Medulla oblongata (tissue), 1 donor: ENCODE measurements around the gene HOXB7.

Experiments used
- DNase-seq: peaks from one replicate; pipeline ENCODE4 v3.0.0-alpha.2; 2015; ENCODE audit errors: extremely low spot score

Gene HOXB7

DNA sequence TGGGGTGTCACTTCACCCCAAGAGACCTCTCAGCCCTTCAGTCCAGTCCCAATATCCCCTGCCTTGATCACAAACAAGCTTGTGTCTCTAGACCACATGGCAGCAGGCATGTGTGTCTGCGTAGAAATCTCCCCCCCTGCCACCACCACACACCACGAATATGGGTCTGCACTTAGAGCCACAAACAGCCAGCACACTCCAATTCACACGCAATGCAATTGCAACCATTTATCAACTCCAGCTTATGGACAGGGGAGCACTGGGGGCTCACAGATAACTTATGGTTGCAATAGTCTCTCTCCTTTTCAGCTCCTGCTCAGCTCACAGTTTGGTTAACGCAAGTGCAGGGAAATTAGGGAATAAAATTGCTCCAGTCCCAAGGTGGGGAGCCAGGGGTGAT lies 12.8 kb upstream of the HOXB7 start:
- DNase-seq, result no peak

DNA sequence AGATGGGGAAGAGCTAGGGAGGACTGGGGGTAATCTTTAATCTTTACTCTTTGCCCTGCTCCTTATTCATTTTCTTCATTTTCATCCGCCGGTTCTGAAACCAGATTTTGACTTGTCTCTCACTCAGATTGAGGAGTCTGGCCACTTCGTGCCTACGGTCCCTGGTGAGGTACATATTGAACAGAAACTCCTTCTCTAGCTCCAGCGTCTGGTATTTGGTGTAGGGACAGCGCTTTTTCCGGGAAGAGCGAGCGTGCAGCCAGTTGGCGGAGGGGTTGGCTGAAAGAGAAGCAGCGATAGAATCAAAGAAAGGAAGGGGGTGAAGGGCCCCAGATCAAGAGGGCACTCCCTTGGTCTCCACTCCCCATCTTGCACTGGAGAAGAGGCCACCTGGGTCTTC lies 12.0 kb upstream of the HOXB7 start:
- DNase-seq, result no peak

DNA sequence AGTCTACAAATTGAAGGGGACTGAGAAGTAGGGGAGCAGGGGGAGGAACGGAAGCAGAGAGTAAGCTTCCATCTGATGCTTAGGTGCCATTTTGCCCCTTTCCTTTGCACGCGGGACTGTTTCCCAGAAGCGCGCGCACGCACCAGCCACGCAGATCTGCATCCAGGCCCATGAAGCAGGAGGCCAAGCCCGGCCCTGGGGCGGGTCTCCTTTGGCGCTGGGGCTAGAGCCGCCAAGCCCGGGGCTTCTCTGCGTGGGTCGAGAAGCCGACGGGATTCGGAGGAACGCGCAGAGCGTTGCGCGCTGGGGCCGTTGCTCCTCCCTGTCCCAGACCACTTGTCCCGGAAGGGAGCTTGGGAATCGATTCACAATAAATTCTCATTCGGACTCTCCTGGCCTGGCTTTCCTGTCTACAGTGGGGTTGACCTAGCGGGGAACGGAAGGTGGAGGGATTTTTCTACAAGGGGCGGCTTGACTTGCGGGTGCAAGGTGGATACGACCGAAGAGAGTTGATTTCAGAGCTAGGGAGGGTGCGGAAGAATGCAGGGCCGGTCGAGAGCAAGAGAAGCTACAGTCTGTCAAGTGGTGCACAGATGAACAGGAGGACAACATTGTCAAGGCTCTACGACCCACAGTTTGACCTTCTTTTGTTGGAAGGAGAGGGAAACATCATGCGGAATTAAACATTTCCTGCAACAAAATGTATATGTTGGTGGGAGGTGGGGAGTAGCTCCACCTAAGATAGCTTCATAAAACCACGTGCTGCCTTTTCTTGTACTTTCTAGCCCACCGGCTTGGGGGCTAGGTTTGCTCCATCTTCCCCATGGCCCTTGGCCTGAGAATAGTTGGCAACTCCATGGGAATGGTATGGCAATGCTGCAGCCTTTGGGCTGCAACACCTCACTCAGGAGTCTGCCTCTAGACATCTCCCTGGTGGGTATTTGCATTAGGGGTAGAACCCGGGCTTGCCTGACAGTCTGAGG lies 10.9 kb upstream of the HOXB7 start:
- DNase-seq, result no peak

DNA sequence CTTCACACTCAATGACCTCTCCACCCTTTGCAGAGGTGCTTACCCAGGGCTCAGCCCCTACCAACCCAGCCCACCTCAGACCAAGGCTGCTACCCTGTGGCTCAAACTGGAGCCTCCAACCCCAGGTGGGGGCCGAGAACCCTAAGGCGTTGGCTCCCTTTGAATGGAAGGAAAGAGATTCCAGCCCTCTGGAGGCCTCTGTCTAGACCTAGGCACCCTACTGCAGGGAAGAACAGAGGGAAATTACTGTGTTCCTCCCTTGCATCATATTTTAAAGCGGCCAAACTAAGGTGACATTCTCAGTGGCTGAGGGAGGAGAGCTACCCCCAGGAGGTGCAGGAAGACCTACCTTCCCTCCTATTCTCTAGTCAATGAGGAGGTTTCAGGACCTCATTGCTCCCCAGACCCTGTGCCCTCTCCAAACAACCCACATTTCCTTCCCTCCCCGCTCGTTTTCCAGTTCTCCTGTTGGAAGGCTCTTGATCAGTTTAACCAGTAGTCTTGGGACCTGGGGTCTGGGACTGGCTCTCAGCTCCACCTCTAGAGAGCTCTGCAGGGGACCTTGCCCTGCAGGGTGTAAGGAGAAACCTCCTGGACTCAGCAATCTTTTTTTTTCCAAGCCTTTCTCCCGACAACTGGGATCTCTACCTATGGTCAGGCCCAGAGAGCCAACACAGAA lies 9.8 kb upstream of the HOXB7 start:
- DNase-seq, result no peak

DNA sequence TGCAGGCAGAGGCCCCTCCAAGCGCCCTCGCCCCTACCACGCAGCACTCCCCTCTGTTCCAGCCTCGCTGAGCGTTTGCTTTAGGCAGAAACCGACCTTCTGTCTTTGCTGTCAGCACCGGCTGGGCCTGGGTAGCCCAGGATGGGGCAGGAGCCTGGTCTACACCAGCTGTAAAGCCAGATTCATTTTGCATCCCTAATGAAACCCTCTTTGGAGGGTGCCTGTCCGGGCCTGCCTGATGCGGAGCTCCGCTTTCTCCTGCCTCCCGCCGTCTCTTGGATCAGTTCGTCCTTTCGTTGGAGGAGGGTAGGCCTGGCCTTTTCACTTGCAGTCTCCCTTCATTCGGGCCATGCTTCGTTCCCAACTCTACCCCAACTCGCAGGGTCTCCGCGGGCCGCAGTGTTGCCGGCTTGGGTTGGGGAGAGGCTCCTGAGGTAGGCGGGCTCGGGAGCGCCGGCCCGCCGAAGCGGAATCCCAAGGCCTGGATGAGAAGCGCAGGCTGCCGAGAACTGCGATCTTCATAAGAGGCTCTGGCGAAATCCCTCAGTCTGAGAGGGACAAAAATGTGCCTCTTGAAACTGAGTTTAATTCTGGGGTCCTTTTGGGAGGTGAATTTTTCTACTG lies 9.1 kb upstream of the HOXB7 start:
- no peak for DNase-seq

DNA sequence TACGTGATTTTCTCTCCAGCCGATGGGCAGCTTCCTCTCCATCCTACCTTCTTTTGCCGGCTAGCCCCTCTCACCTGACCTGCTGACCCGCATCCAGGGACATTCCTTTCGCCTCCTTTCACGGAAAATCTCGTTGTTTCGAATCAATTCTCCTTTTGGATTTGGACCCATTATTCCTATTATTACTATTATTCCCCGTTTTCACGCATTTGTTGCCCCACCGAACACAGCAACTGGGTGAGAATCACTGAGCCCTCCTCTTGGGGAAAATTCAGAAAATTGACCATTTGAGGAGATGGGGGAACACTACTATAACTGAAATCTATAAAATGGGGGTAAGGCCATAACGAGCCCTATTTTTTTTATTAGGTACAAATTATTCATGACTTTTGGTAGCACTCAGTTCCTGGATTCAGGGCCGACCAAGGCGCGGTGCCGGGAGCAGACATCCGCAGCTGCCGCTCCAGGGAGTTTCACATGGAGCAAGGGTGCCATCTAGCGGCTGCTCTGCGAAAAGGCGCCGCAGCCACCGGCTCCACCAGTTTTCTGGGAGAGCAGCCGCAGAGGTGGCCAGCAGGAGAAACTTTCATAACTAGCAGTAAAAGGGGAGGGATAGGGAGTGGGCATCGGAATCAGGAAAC lies 7.6 kb upstream of the HOXB7 start:
- peak; percentile 90 for DNase-seq

DNA sequence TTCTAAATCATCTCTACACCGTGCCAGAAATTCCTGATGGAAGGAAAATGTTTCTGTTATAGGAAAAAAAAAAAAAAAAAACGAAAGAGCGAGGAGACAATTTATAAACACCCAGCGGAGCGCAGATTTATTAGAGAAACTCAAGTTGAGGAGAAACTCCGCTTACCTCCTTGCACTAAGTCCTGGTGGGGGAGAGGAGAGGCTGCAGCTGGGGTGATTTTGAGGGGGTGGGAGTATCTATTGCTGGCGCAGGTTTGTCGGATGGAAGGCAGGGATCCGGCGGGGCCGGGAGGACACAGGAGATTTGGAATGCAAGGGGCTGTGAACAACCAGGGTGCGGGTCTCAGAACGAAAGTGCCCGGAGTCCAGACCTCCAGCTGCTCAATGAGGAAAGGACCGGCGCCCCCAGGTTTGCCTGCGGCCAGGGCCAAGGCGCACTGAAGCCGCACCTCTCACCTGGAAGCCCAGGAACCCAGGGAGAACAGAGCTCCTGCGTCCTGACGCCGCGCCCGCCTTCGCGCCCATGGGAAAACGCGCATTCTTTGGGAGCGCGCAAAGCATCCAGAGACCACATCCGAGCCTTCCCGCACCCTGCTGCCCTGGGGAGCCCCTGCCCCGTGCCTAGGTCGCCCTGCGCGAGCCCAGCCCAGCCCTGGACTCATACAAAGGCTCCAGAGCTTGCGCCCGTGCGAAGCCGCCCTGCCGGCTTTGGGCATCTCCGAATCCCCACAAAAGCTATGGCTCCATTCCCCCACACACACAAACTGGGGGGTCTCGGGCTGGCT lies 6.8 kb upstream of the HOXB7 start:
- DNase-seq, result no peak

DNA sequence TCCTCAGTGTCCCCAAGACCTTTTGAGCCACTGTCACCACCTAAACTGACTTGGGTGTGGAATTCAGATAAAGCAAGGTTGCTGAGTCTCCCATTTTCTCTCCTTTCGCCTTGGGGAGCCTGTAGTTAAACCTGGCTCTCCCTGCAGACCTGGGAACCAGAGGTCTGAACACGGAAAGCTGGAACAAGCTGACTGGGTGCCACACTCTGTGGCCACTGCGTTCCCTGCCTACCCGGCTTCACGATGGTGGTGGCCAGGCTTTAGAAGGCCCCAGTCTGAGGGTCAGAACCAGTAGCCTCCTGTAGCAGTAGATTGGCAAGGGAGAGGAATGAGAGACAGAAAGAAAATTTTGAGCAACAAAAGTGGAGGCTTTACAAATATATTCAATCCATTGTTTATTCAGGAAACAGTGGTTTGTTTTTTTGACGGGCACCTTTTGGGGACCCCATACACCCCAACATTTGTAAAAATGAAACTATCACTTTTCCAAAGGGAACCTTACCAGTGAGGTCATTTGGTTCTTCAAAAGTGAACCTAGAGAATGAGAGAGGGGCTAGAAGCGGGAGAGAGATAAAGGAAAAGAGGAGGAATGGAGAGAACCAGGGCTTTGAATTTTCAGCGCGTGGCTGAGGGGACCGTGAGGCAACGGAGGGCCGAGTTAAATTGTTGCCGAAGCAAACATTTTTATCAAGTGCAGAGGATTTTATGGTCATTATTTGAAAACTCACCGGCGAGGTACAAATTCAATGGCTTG lies 6.1 kb upstream of the HOXB7 start:
- no peak for DNase-seq

DNA sequence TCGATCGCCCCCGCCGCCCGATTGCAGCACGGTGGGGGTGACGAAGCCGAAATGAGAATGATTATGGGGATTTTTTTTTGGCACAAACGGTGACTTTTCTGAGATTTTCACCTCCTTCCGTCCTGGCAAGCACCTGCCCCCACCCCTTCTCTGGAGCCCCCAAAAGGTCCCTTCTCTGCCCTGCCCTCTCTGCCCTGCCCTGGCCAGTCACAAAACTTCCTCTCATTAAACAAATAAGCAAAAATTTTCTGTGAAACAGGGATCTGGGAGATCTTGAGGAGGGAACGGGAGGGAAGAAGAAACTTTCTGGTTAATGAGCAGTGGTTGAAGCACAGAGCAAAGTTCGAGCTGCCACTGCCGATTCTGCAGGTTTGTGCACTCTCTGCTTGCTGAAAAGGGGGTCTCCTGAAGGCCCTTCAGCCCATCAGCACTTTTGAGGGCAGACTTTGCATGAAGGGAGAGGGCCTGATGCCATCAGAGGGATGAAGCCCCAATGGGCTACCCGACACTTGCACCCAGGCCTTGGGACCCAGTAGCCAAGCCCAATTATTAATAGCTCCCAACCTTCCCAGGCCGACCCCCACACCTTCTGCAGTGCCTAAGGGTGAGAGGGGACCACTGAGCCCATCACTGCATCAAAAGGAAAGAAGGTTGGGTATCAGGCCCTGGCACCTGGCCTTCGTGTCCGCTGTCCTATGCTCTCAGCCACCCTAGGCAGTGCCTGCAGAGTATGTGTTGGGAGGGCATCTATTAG lies 5.3 kb upstream of the HOXB7 start:
- no peak for DNase-seq

DNA sequence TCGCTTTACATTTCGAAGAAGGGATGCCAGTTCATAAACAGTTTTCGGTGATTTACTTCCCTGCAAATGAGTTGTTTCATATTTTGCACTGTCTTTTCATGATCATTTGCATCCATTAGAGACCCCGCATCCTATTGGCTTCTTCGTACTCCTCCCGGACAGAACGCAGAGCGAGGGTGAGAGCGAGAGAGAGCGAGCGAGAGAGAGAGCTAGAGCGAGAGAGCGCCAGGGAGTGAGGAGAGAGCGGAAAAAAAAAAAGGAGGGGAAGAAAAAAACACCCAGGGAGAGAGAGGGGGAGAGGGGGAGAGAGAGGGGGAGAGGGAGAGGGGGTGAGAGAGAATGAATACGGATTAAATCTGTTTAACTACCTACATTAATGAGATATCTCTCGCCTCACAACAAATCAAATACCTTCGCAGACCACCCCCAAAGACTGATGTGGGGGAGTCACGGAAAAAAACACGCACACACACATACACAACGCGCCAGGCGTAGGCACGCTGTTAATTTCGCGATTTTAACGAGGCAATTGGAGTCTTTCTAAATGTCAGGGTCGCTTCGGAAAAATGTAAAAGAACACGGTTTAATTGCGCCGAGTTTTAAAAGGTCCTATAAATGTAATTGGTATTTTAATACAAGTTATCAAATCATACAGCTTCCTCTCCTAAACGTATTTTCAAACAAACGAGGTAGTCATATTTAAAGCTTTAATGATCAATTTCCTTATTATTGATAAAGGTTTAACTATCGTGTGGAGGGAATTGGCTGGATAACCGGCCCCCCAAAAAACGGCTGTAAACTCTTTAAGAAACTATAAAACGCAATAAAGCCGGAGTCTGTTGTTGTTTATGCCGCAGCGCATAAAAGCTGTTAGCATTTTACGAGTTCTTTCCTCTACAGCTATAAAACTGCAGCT lies 4.5 kb upstream of the HOXB7 start, which contains the start of gene HOXB8:
TSS of gene HOXB8 (minus strand) at position 246 of the 916 bp plus-strand sequence. CDS start 588 bp downstream, outside the sequence.
- no peak for DNase-seq

DNA sequence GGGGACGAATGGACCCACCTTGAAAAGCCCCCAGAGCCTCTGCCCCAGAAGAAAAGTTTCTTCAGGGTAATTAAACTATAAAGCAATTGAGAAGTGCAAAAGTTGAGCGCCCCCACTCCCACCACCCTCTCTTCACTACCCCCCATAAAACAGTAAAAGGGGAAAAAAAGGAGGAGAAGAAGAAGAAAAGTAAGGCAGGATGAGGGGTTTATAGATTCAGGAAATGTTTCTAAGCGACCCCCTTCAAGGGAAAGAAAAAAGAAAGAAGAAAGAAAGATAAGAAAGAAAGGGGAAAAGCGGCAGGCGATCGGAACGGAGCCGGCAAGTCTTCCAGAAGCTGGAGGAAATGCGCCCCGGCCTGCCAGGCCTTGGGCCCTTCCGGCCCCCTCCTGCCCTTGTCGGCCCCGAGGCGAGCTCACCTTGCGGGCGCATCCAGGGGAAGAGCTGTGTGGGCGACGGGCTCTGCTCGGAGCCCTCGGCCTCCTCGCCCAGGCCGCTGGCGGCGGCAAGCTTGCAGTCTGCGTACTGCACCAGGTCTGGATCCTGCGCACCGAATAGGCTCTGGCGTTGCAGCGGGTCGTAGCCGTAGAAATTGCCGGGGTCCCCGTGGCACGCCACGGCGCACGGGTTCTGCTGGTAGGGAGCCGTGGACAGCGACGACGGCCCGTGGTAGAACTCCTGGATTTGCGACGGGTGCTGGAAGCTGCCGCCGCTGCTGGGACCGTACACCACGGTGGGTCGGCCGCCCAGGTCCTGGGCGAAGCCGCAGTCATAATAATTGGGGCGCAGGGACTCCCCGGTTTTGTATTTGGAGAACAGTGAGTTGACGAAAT lies 3.3 kb upstream of the HOXB7 start:
- no peak for DNase-seq

DNA sequence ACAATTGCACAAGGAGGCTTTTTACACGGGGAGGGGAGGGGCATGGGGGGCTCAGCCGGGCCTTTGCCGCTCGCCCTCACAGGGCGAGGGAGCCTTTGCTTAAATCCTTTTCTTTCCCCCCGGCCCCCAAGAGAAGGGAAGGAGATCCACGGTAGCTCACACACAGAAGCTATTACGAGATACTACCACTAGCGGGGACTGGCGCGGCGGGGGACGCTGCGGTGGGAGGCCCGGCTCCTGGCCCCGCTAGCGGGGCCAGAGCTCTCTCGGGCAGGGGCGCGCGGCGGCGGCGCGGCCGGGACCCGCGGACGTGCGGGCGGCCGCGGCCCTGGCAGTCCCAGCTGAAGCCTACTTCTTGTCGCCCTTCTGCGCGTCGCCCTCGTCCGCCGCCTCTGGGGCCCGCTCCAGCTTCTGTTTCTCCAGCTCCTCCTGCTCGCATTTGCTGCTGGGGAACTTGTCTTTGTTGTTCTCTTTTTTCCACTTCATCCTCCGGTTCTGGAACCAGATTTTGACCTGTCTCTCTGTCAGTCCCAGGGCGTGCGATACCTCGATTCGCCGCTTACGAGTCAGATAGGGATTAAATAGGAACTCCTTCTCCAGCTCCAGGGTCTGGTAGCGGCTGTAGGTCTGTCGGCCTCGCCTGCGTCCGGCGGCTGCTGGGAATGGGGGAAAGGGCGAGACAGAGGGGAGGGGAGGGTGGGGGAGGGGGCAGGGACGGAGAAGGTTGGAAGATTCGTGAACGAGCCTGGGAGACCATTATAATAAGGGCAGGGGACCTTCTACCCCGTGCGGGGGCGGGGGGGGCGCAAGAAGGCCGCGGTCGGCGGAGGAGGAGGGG lies 2.3 kb upstream of the HOXB7 start:
- no peak for DNase-seq

DNA sequence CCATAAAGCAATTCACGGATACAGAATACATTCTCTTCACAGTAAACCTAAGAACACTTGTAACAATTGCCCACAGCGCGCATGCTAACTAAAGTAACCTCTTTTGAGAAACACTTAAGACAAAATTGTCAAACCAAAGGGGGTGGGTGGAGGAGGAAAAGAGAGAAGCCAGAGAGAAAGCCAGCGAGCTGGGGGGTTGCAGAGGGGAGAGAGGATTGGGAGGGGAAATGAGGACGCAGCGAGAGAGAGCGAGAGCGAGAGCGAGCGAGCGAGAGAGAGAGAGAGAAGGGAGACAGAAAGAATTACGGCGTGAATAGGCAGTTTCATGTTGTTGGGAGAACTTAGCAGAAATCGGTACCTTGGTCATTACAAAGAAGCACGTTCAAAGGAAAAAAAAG lies 1.6 kb upstream of the HOXB7 start:
- DNase-seq, result no peak

DNA sequence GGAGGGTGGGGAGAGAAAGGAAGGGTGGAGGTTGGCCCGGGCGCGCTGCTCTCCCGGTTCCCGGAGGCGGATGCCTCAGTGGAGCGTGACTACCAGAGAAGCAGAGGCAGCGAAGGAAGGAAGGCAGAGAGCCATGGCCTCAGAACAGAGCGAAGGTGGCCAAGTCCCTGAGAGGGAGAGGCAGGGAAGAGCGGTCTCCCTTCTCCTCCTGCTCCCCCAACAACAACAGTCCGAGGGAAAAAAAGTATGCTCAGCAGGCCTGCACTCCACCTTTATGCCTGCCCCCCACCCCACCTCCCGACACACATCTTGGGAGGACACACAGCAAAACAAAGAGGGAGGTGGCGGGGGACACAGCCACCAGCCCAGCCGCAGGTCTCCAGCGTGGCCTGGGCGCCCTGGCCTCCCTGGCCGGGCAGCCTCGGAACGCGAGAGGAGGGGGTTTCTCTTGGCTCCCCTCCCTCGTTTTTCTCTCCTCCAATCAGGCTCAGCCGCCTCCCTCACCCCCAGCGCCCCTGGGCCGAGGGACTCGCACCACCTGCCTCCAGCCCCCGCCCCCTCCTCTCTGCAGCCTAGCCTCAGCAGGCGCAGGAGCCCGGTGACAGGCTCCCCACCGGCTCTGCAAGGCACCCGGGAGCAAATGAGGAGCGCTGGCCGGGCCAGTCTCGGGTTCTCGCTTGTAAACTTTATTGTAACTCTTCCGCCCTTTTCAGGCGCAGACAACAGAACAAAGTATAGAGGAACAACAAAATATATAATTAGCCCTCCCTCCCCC lies 1.1 kb upstream of the HOXB7 start:
- DNase-seq, result no peak

DNA sequence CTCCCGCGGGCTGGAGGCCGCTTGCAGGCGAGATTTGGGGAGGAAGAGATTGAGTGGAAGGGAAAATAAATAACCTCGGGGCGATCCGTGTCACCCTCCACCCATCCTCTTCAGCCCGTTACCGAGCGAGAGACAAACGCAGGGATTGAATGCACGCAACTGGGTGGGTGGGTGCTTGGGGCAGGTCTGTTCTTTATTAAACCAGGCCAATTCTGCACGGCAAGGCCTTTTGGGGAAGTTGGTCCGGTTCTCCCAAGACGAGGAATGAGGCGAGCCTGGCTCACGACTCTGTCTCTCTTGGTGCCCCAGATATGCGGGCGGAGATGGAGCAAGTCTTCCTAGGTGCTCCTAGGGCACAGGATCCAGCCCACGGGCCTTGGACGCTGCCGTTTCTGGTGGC lies 396 bp upstream of the HOXB7 start:
- DNase-seq, result no peak

DNA sequence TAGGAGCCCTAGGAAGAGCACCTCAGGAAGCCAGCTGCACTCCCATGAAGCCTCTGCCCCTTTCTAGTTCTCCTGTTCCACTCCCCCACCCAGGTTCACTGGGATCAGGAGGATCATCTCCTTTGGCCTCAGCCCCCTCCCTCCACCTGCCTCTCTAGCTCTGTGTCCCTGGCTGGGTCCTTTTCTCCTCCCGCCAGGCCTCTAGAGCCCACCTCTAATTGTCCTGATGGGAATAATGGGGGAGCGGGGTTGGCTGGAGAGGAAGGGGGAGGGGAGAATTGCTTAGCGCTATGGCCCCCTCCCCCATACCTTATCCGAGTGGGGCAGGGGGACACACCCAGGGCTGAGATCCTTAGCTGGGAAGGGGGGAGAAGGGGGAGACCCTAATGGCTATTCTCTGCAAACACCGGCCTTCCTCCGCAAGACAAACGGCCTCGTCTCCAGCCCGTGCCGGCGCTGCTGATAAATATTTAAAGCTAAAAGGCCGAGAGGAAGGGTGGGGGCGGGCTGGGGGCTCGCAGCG lies 997 bp downstream of the HOXB7 start:
- DNase-seq, result no peak
